PC-3 (cell line): Measurements from ENCODE around the gene EHD3. TPM values are rescaled to one million over a fixed set of nuclear protein-coding genes. Genes with fewer than 3 reads are reported as not detected.

Experiments
- ATAC-seq: fragments of 200-7000 bp; cut with Tn5 transposase; 2 replicates; pipeline ENCODE4 v1.9.1; 2020; ENCODE audit warnings: mild to moderate bottlenecking, moderate library complexity
- BruUV-seq: library from RNA; stranded (reverse); fragments of 400-500 nt; replicated peaks from 2 replicates; lab custom pipeline; 2021; lab: Mats Ljungman, UMichigan
- CTCF ChIA-PET: fragments of 300-600 bp; sonication (Branson Sonifier 250); formaldehyde crosslinking; loops from one replicate; lab custom pipeline; 2022; ENCODE audit warnings: antibody characterized with exemption; lab: Charles Lee
- POLR2A ChIA-PET: fragments of 300-600 bp; sonication (Branson Sonifier 250); formaldehyde crosslinking; loops from one replicate; lab custom pipeline; 2022; ENCODE audit warnings: antibody characterized with exemption; ENCODE audit not compliant: unreplicated experiment; lab: Charles Lee
- DNase-seq: peaks from one replicate; pipeline ENCODE4 v3.0.0-alpha.2; 2015
- H2AFZ ChIP-seq: fragments of 300-600 bp; sonication (generic); 2 replicates; pipeline ENCODE4 v1.6.0; 2016; ENCODE audit warnings: antibody characterized with exemption, low read length
- H3F3A ChIP-seq: fragments of 300-600 bp; sonication (generic); one replicate; pipeline ENCODE4 v1.6.0; 2017; ENCODE audit warnings: antibody characterized with exemption, low read length, control low read depth, mild to moderate bottlenecking; ENCODE audit not compliant: unreplicated experiment
- H3K27ac ChIP-seq: fragments of 300-600 bp; sonication (generic); 2 replicates; pipeline ENCODE4 v1.5.1; 2016; ENCODE audit warnings: mild to moderate bottlenecking, low read length
- H3K27me3 ChIP-seq: fragments of 300-600 bp; sonication (generic); 2 replicates; pipeline ENCODE4 v1.6.1; 2016; ENCODE audit warnings: low read length, mixed read lengths
- H3K36me3 ChIP-seq: fragments of 300-600 bp; sonication (generic); 2 replicates; pipeline ENCODE4 v1.6.1; 2016; ENCODE audit warnings: low read depth, mixed run types, low read length, mixed read lengths
- H3K4me1 ChIP-seq: fragments of 300-600 bp; sonication (generic); 2 replicates; pipeline ENCODE4 v1.5.1; 2016; ENCODE audit warnings: low read length; ENCODE audit not compliant: insufficient read depth
- H3K4me2 ChIP-seq: fragments of 300-600 bp; sonication (generic); 2 replicates; pipeline ENCODE4 v1.6.0; 2016; ENCODE audit warnings: low read length
- H3K4me3 ChIP-seq: fragments of 300-600 bp; sonication (generic); 2 replicates; pipeline ENCODE4 v1.5.1; 2016; ENCODE audit warnings: mild to moderate bottlenecking, low read length, mixed read lengths
- H3K79me2 ChIP-seq: fragments of 300-600 bp; sonication (generic); 2 replicates; pipeline ENCODE4 v1.6.1; 2017; ENCODE audit warnings: low read length, mixed read lengths
- H3K9ac ChIP-seq: fragments of 300-600 bp; sonication (generic); 2 replicates; pipeline ENCODE4 v1.6.0; 2016; ENCODE audit warnings: mild to moderate bottlenecking, low read length
- H3K9me2 ChIP-seq: fragments of 300-600 bp; sonication (generic); replicated peaks from 2 replicates; pipeline ENCODE4 v1.6.1; 2016; ENCODE audit warnings: mixed run types, low read length, mixed read lengths
- H3K9me3 ChIP-seq: fragments of 300-600 bp; sonication (generic); 2 replicates; pipeline ENCODE4 v1.6.1; 2016; ENCODE audit warnings: low read length, mixed read lengths
- H4K20me1 ChIP-seq: fragments of 300-600 bp; sonication (generic); 2 replicates; pipeline ENCODE4 v1.6.1; 2016; ENCODE audit warnings: low read length, mixed read lengths
- EZH2 ChIP-seq: fragments of 300-600 bp; sonication (generic); IDR thresholded peaks from one replicate; pipeline ENCODE4 v1.6.1; 2017; ENCODE audit warnings: antibody characterized with exemption, mild to moderate bottlenecking, low read length; ENCODE audit not compliant: unreplicated experiment
- EZH2phosphoT487 ChIP-seq: fragments of 300-600 bp; sonication (generic); IDR thresholded peaks from 2 replicates; pipeline ENCODE4 v1.6.1; 2018; ENCODE audit warnings: mild to moderate bottlenecking, antibody characterized with exemption, low read length, borderline replicate concordance
- intact Hi-C: fragments of 100-400 bp; cut with micrococcal nuclease; formaldehyde crosslinking; loops from 2 replicates; pipeline ENCODE4 v1.9.0; 2023
- total RNA-seq: library from RNA; depleted of rRNA; stranded (reverse); fragments of >200 nt; gene quantifications from 2 replicates; pipeline ENCODE4 v1.2.3, GENCODE V29; 2014
- TF ChIP-seq, protein P1 (sequence below): fragments of 300-600 bp; sonication (generic); conservative IDR thresholded peaks from 2 replicates; pipeline ENCODE4 v1.5.1; 2017; ENCODE audit warnings: antibody characterized with exemption, low read depth, mild to moderate bottlenecking, low read length

EHD3 gene
- total RNA-seq, 1 experiment from 2014 or later, result 4.4 TPM

DNA sequence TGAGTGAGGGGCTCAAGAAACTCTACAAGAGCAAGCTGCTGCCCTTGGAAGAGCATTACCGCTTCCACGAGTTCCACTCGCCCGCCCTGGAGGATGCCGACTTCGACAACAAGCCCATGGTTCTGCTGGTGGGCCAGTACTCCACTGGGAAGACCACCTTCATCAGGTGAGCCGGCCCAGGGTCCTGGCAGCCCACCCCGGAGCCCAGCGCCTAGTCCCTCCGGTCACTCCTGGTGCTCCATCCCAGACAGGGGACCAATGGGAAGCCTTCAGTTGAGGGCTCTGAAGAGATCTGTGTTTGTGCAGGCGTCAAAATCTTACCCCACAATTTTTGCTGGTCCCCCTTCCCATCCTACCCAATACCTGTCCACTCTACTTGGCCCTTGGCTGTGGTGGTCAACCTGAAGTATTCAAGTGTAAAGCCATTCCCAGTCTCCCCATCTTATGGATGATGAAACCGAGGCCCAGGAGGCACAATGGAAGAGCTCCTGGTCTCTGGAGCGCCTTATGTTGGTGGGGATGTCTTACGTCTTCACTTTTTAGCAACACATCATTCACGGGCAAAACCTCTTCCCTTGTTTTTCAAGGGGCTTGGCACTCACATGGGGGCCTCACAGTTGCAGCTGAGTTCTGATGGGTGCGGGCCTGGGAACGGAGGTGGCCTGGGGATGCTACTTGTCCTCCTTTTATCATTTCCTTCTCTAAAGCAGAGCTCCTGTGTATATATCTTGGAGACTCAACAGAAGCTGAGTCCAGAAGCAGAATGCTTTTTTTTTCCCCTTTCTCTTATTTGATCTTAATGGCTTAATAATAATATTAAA is 941 bp downstream of the EHD3 start:
- no peak for DNase-seq
- TSS peak; percentile 30 for BruUV-seq
- no peaks in the 10 kb centered on the region for H3K27me3 ChIP-seq
- H3K4me2 ChIP-seq, result peak overlapping the region; percentile 87
- H3K79me2 ChIP-seq, result no peaks in the 10 kb centered on the region
- intact Hi-C loops, result loop anchor here (10.0 kb wide), 2 partner anchors 180 to 290 kb away; partner anchors contain the start of gene XDH
- H3F3A ChIP-seq, result no peaks in the 10 kb centered on the region
- peak overlapping the region; percentile 89 for H2AFZ ChIP-seq
- H3K27ac ChIP-seq, result no peak overlapping the region
- no peaks in the 10 kb centered on the region for H4K20me1 ChIP-seq
- no peaks in the 10 kb centered on the region for H3K9me2 ChIP-seq
- ATAC-seq, result no peak
- CTCF ChIA-PET, result no interaction called here
- H3K9ac ChIP-seq, result no peak overlapping the region
- no peaks in the 10 kb centered on the region for H3K36me3 ChIP-seq
- H3K9me3 ChIP-seq, result no peaks in the 10 kb centered on the region
- H3K4me1 ChIP-seq, result peaks cover 7% of the 10 kb centered on the region; the same call in 1 of the 2 replicates
- TF ChIP-seq, protein P1, sequence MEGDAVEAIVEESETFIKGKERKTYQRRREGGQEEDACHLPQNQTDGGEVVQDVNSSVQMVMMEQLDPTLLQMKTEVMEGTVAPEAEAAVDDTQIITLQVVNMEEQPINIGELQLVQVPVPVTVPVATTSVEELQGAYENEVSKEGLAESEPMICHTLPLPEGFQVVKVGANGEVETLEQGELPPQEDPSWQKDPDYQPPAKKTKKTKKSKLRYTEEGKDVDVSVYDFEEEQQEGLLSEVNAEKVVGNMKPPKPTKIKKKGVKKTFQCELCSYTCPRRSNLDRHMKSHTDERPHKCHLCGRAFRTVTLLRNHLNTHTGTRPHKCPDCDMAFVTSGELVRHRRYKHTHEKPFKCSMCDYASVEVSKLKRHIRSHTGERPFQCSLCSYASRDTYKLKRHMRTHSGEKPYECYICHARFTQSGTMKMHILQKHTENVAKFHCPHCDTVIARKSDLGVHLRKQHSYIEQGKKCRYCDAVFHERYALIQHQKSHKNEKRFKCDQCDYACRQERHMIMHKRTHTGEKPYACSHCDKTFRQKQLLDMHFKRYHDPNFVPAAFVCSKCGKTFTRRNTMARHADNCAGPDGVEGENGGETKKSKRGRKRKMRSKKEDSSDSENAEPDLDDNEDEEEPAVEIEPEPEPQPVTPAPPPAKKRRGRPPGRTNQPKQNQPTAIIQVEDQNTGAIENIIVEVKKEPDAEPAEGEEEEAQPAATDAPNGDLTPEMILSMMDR, result no peak
- TF ChIP-seq EZH2 (no peak), EZH2phosphoT487 (no peak)
- POLR2A ChIA-PET, result no interaction called here
- H3K4me3 ChIP-seq, result peak overlapping the region; percentile 70

DNA sequence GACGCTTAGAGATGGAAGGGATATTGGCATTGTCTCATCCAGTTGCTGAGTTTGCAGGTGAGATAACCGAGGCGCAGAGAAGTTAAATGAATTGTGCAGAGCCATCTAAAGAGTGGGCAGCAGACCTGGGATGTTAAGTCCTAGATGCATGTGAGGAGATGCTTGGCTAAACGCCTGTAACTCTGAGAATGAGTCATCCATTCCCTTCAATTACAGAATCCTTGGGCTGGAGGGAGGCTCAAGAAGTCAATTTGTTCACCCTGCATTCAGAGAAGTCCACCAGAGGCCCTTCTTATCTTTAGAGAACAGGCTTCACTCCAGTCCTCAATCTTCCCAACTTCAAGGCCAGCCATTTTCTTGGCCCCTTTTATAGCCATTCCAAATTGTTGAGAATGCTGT is 1.6 kb downstream of the EHD3 start:
- TF ChIP-seq, protein P1, result no peak
- TF ChIP-seq EZH2, result no peak
- TF ChIP-seq EZH2phosphoT487, result no peak
- no peak overlapping the region for H3K4me3 ChIP-seq
- H3K4me2 ChIP-seq, result no peak overlapping the region
- H3K27me3 ChIP-seq, result no peaks in the 10 kb centered on the region
- ChIA-PET POLR2A (no interaction called here), CTCF (no interaction called here)
- peak; percentile 56 for DNase-seq
- H2AFZ ChIP-seq, result no peak overlapping the region
- H3K79me2 ChIP-seq, result no peaks in the 10 kb centered on the region
- H3K9me3 ChIP-seq, result no peaks in the 10 kb centered on the region
- H4K20me1 ChIP-seq, result no peaks in the 10 kb centered on the region
- no peak overlapping the region for H3K27ac ChIP-seq
- no peak overlapping the region for H3K9ac ChIP-seq
- no peaks in the 10 kb centered on the region for H3K36me3 ChIP-seq
- H3K4me1 ChIP-seq, result peaks cover 7% of the 10 kb centered on the region; the same call in 1 of the 2 replicates
- intact Hi-C loops, result loop anchor here (10.0 kb wide), 2 partner anchors 179 to 289 kb away; partner anchors contain the start of gene XDH
- H3F3A ChIP-seq, result no peaks in the 10 kb centered on the region
- no peaks in the 10 kb centered on the region for H3K9me2 ChIP-seq
- no TSS peak for BruUV-seq
- ATAC-seq, result 0 out of 2 replicates have a peak, but pooled peaks have one; percentile 11
